ENCODE results near the gene WDR72. TPM values are rescaled to one million over a fixed set of nuclear protein-coding genes. Genes with fewer than 3 reads are reported as not detected.

The WDR72 gene
- polyA plus RNA-seq, 1 donor from 2014 or later, result 0.05 TPM

DNA sequence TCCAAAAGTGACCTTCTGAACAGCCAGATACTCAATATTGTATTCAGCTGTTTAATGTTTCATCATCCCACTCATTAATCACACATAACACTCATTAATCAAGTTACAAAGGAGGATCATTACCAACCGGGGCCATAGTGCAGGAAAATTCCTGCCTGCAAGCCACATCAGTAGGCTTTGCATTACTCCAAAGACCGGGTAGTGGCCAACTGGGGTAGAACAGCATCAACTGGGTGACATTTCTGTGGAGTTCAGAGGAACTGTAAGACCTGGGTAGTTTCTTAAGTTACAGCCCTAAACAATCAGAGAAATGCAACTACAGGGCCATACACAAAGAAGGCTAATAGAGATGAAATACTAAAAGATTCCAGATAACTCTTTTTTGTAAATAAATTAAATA lies 253.1 kb downstream of the WDR72 start:
- Histone ChIP-seq H3K4me3 (ENCODE audit: low read length) (no peak overlapping the region), H4K20me1 (ENCODE audit: insufficient read depth) (no peaks in the 10 kb centered on the region), H3K9me2 (ENCODE audit: insufficient read depth, low read length) (no peaks in the 10 kb centered on the region), H2AFZ (ENCODE audit: low read depth, low read length) (no peak overlapping the region), H3K79me2 (replicated peaks; ENCODE audit: insufficient read depth, low read length) (no peaks in the 10 kb centered on the region), H3F3A (ENCODE audit: insufficient read depth, low read length, poor library complexity, severe bottlenecking) (no peaks in the 10 kb centered on the region), H3K9me3 (ENCODE audit: low read length) (no peaks in the 10 kb centered on the region), H3K27me3 (ENCODE audit: insufficient read depth, low read depth, low read length) (no peaks in the 10 kb centered on the region), H3K27ac (ENCODE audit: low read length) (no peak overlapping the region), H3K4me2 (ENCODE audit: low read length) (no peak overlapping the region), H3K9ac (ENCODE audit: low read length) (no peak overlapping the region), H3K36me3 (ENCODE audit: insufficient read depth, low read length) (no peaks in the 10 kb centered on the region)
- no peak for TF ChIP-seq RAD21 (conservative IDR thresholded peaks at IDR 0.05)
- TF ChIP-seq MXI1 (conservative IDR thresholded peaks at IDR 0.05; ENCODE audit: poor library complexity, severe bottlenecking), result no peak
- no peak for TF ChIP-seq TAF1 (IDR thresholded peaks at IDR 0.05; ENCODE audit: low read depth)
- TF ChIP-seq, protein P1, sequence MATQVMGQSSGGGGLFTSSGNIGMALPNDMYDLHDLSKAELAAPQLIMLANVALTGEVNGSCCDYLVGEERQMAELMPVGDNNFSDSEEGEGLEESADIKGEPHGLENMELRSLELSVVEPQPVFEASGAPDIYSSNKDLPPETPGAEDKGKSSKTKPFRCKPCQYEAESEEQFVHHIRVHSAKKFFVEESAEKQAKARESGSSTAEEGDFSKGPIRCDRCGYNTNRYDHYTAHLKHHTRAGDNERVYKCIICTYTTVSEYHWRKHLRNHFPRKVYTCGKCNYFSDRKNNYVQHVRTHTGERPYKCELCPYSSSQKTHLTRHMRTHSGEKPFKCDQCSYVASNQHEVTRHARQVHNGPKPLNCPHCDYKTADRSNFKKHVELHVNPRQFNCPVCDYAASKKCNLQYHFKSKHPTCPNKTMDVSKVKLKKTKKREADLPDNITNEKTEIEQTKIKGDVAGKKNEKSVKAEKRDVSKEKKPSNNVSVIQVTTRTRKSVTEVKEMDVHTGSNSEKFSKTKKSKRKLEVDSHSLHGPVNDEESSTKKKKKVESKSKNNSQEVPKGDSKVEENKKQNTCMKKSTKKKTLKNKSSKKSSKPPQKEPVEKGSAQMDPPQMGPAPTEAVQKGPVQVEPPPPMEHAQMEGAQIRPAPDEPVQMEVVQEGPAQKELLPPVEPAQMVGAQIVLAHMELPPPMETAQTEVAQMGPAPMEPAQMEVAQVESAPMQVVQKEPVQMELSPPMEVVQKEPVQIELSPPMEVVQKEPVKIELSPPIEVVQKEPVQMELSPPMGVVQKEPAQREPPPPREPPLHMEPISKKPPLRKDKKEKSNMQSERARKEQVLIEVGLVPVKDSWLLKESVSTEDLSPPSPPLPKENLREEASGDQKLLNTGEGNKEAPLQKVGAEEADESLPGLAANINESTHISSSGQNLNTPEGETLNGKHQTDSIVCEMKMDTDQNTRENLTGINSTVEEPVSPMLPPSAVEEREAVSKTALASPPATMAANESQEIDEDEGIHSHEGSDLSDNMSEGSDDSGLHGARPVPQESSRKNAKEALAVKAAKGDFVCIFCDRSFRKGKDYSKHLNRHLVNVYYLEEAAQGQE (IDR thresholded peaks at IDR 0.05; ENCODE audit: borderline replicate concordance), result no peak
- TF ChIP-seq EZH2 (IDR thresholded peaks at IDR 0.05; ENCODE audit: borderline replicate concordance, insufficient read depth, low read length, poor library complexity, severe bottlenecking), result no peak
- TF ChIP-seq, protein P2, sequence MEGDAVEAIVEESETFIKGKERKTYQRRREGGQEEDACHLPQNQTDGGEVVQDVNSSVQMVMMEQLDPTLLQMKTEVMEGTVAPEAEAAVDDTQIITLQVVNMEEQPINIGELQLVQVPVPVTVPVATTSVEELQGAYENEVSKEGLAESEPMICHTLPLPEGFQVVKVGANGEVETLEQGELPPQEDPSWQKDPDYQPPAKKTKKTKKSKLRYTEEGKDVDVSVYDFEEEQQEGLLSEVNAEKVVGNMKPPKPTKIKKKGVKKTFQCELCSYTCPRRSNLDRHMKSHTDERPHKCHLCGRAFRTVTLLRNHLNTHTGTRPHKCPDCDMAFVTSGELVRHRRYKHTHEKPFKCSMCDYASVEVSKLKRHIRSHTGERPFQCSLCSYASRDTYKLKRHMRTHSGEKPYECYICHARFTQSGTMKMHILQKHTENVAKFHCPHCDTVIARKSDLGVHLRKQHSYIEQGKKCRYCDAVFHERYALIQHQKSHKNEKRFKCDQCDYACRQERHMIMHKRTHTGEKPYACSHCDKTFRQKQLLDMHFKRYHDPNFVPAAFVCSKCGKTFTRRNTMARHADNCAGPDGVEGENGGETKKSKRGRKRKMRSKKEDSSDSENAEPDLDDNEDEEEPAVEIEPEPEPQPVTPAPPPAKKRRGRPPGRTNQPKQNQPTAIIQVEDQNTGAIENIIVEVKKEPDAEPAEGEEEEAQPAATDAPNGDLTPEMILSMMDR (IDR thresholded peaks at IDR 0.05; ENCODE audit: poor library complexity, severe bottlenecking), result no peak
- no peak for TF ChIP-seq SMC3 (conservative IDR thresholded peaks at IDR 0.05; ENCODE audit: poor library complexity)
- TF ChIP-seq POLR2AphosphoS5 (IDR thresholded peaks at IDR 0.05), result no peak
- TF ChIP-seq EP300 (conservative IDR thresholded peaks at IDR 0.05; ENCODE audit: poor library complexity, severe bottlenecking), result no peak

DNA sequence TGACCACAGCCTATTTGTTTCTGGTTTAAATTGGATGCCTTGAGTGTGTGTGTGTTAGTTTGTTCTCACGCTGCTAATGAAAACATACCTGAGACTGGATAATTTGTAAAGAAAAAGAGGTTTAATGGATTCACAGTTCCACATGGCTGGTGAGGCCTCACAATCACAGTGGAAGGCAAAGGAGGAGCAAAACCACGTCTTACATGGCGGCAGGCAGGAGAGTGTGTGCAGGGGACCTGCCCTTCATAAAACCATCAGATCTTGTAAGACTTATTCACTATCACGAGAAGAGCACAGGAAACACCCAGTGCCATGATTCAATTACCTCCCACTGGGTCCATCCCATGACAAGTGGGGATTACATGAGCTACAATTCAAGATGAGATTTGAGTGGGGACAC lies 260.5 kb downstream of the WDR72 start:
- H3K27me3 ChIP-seq (ENCODE audit: insufficient read depth, low read depth, low read length), result no peaks in the 10 kb centered on the region
- H3K9me3 ChIP-seq (ENCODE audit: low read length), result no peaks in the 10 kb centered on the region
- H3K9me2 ChIP-seq (ENCODE audit: insufficient read depth, low read length), result no peaks in the 10 kb centered on the region
- no peaks in the 10 kb centered on the region for H3K36me3 ChIP-seq (ENCODE audit: insufficient read depth, low read length)
- H3K4me2 ChIP-seq (ENCODE audit: low read length), result no peak overlapping the region
- no peak overlapping the region for H3K27ac ChIP-seq (ENCODE audit: low read length)
- no peaks in the 10 kb centered on the region for H3K79me2 ChIP-seq (replicated peaks; ENCODE audit: insufficient read depth, low read length)
- no peaks in the 10 kb centered on the region for H3F3A ChIP-seq (ENCODE audit: insufficient read depth, low read length, poor library complexity, severe bottlenecking)
- no peak overlapping the region for H2AFZ ChIP-seq (ENCODE audit: low read depth, low read length)
- no peak overlapping the region for H3K4me3 ChIP-seq (ENCODE audit: low read length)
- no peaks in the 10 kb centered on the region for H4K20me1 ChIP-seq (ENCODE audit: insufficient read depth)
- H3K9ac ChIP-seq (ENCODE audit: low read length), result no peak overlapping the region
- TF ChIP-seq MXI1 (conservative IDR thresholded peaks at IDR 0.05; ENCODE audit: poor library complexity, severe bottlenecking) (no peak), EP300 (conservative IDR thresholded peaks at IDR 0.05; ENCODE audit: poor library complexity, severe bottlenecking) (no peak), TAF1 (IDR thresholded peaks at IDR 0.05; ENCODE audit: low read depth) (no peak), RAD21 (conservative IDR thresholded peaks at IDR 0.05) (no peak)
- TF ChIP-seq, protein P2 (IDR thresholded peaks at IDR 0.05; ENCODE audit: poor library complexity, severe bottlenecking), result no peak

Measured in neural cell (in vitro differentiated cells).